PC-3 (cell line): ENCODE measurements around the gene VDAC1. TPM values are rescaled to one million over a fixed set of nuclear protein-coding genes. Genes with fewer than 3 reads are reported as not detected.

ENCODE experiments used
- ATAC-seq: fragments of 200-7000 bp; cut with Tn5 transposase; 2 replicates; pipeline ENCODE4 v1.9.1; 2020; ENCODE audit warnings: mild to moderate bottlenecking, moderate library complexity
- BruUV-seq: library from RNA; stranded (reverse); fragments of 400-500 nt; replicated peaks from 2 replicates; lab custom pipeline; 2021; lab: Mats Ljungman, UMichigan
- CTCF ChIA-PET: fragments of 300-600 bp; sonication (Branson Sonifier 250); formaldehyde crosslinking; loops from one replicate; lab custom pipeline; 2022; ENCODE audit warnings: antibody characterized with exemption; lab: Charles Lee
- POLR2A ChIA-PET: fragments of 300-600 bp; sonication (Branson Sonifier 250); formaldehyde crosslinking; loops from one replicate; lab custom pipeline; 2022; ENCODE audit warnings: antibody characterized with exemption; ENCODE audit not compliant: unreplicated experiment; lab: Charles Lee
- DNase-seq: peaks from one replicate; pipeline ENCODE4 v3.0.0-alpha.2; 2015
- H2AFZ ChIP-seq: fragments of 300-600 bp; sonication (generic); 2 replicates; pipeline ENCODE4 v1.6.0; 2016; ENCODE audit warnings: antibody characterized with exemption, low read length
- H3F3A ChIP-seq: fragments of 300-600 bp; sonication (generic); one replicate; pipeline ENCODE4 v1.6.0; 2017; ENCODE audit warnings: antibody characterized with exemption, low read length, control low read depth, mild to moderate bottlenecking; ENCODE audit not compliant: unreplicated experiment
- H3K27ac ChIP-seq: fragments of 300-600 bp; sonication (generic); 2 replicates; pipeline ENCODE4 v1.5.1; 2016; ENCODE audit warnings: mild to moderate bottlenecking, low read length
- H3K27me3 ChIP-seq: fragments of 300-600 bp; sonication (generic); 2 replicates; pipeline ENCODE4 v1.6.1; 2016; ENCODE audit warnings: low read length, mixed read lengths
- H3K36me3 ChIP-seq: fragments of 300-600 bp; sonication (generic); 2 replicates; pipeline ENCODE4 v1.6.1; 2016; ENCODE audit warnings: low read depth, mixed run types, low read length, mixed read lengths
- H3K4me1 ChIP-seq: fragments of 300-600 bp; sonication (generic); 2 replicates; pipeline ENCODE4 v1.5.1; 2016; ENCODE audit warnings: low read length; ENCODE audit not compliant: insufficient read depth
- H3K4me2 ChIP-seq: fragments of 300-600 bp; sonication (generic); 2 replicates; pipeline ENCODE4 v1.6.0; 2016; ENCODE audit warnings: low read length
- H3K4me3 ChIP-seq: fragments of 300-600 bp; sonication (generic); 2 replicates; pipeline ENCODE4 v1.5.1; 2016; ENCODE audit warnings: mild to moderate bottlenecking, low read length, mixed read lengths
- H3K79me2 ChIP-seq: fragments of 300-600 bp; sonication (generic); 2 replicates; pipeline ENCODE4 v1.6.1; 2017; ENCODE audit warnings: low read length, mixed read lengths
- H3K9ac ChIP-seq: fragments of 300-600 bp; sonication (generic); 2 replicates; pipeline ENCODE4 v1.6.0; 2016; ENCODE audit warnings: mild to moderate bottlenecking, low read length
- H3K9me2 ChIP-seq: fragments of 300-600 bp; sonication (generic); replicated peaks from 2 replicates; pipeline ENCODE4 v1.6.1; 2016; ENCODE audit warnings: mixed run types, low read length, mixed read lengths
- H3K9me3 ChIP-seq: fragments of 300-600 bp; sonication (generic); 2 replicates; pipeline ENCODE4 v1.6.1; 2016; ENCODE audit warnings: low read length, mixed read lengths
- H4K20me1 ChIP-seq: fragments of 300-600 bp; sonication (generic); 2 replicates; pipeline ENCODE4 v1.6.1; 2016; ENCODE audit warnings: low read length, mixed read lengths
- EZH2 ChIP-seq: fragments of 300-600 bp; sonication (generic); IDR thresholded peaks from one replicate; pipeline ENCODE4 v1.6.1; 2017; ENCODE audit warnings: antibody characterized with exemption, mild to moderate bottlenecking, low read length; ENCODE audit not compliant: unreplicated experiment
- EZH2phosphoT487 ChIP-seq: fragments of 300-600 bp; sonication (generic); IDR thresholded peaks from 2 replicates; pipeline ENCODE4 v1.6.1; 2018; ENCODE audit warnings: mild to moderate bottlenecking, antibody characterized with exemption, low read length, borderline replicate concordance
- intact Hi-C: fragments of 100-400 bp; cut with micrococcal nuclease; formaldehyde crosslinking; loops from 2 replicates; pipeline ENCODE4 v1.9.0; 2023
- total RNA-seq: library from RNA; depleted of rRNA; stranded (reverse); fragments of >200 nt; gene quantifications from 2 replicates; pipeline ENCODE4 v1.2.3, GENCODE V29; 2014
- TF ChIP-seq, protein P1 (sequence below): fragments of 300-600 bp; sonication (generic); conservative IDR thresholded peaks from 2 replicates; pipeline ENCODE4 v1.5.1; 2017; ENCODE audit warnings: antibody characterized with exemption, low read depth, mild to moderate bottlenecking, low read length

The VDAC1 gene
- total RNA-seq, 1 experiment from 2014 or later = 220 TPM

DNA sequence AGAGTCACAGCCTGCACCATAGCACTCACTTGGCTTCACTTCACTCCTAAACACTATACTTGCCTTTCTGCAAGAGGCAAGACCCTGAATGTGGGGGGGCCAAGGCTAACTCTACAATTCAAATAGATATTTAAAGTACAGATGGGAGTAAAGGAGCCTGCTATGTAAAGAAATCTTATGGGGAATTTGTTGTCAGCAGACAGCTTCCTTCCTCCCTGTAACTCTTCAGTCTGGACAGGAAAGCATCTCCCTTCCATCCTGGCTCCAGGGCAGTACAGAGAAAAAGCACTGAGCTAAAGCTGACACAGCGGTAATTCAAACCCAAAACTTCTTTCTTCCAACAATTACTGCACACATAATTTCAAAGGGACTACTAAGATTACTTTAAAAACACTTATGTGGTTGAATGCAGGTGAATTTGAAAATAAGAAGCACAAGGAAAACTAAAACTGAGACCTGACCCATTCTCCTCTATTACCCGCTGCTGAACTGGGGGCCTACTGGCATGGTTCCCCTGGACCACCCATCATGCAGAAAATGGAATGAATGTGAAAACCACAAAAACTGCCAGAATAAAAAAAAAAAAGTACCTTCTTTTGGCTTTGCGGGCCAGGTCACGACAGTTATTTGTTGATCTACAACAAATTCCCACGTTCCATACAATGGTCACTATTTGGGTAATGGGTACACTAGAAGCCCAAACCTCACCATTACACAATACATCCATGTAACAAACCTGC is 13.4 kb downstream of the VDAC1 start:
- no peak for ATAC-seq
- Histone ChIP-seq H3K9me3 (no peaks in the 10 kb centered on the region), H3K9ac (no peak overlapping the region), H3K27ac (no peak overlapping the region), H3K4me1 (peaks cover 39% of the 10 kb centered on the region), H3K27me3 (no peaks in the 10 kb centered on the region), H3K36me3 (peaks cover 25% of the 10 kb centered on the region), H3K4me3 (no peak overlapping the region), H2AFZ (no peak overlapping the region), H3K9me2 (no peaks in the 10 kb centered on the region), H3K4me2 (no peak overlapping the region), H4K20me1 (peaks cover 39% of the 10 kb centered on the region), H3F3A (no peaks in the 10 kb centered on the region), H3K79me2 (peaks cover 78% of the 10 kb centered on the region)
- ChIA-PET POLR2A (no interaction called here), CTCF (no interaction called here)
- intact Hi-C loops = no loop called here
- TF ChIP-seq, protein P1, sequence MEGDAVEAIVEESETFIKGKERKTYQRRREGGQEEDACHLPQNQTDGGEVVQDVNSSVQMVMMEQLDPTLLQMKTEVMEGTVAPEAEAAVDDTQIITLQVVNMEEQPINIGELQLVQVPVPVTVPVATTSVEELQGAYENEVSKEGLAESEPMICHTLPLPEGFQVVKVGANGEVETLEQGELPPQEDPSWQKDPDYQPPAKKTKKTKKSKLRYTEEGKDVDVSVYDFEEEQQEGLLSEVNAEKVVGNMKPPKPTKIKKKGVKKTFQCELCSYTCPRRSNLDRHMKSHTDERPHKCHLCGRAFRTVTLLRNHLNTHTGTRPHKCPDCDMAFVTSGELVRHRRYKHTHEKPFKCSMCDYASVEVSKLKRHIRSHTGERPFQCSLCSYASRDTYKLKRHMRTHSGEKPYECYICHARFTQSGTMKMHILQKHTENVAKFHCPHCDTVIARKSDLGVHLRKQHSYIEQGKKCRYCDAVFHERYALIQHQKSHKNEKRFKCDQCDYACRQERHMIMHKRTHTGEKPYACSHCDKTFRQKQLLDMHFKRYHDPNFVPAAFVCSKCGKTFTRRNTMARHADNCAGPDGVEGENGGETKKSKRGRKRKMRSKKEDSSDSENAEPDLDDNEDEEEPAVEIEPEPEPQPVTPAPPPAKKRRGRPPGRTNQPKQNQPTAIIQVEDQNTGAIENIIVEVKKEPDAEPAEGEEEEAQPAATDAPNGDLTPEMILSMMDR = no peak
- TF ChIP-seq EZH2 (no peak), EZH2phosphoT487 (no peak)
- DNase-seq = no peak
- BruUV-seq = no TSS peak

DNA sequence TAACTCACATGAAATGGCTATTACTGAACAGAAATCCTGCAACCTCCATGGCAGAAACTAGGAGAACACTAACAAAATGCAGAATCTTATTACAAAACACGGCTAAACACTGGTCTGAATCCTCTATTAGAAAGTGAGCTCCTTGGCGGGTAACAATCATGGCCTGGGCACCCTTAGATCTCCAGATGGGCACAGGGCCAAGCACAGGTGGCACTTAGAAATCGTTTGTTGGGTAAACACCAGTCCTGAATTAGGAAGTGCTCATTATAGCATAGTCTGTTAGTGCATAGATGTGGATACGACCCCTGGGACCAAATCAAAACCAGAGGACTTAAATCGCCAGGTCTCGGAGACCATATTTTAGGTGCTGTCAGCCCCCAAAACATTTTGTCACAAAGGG is 14.4 kb downstream of the VDAC1 start:
- no peaks in the 10 kb centered on the region for H3F3A ChIP-seq
- DNase-seq = no peak
- H3K36me3 ChIP-seq = peaks cover 25% of the 10 kb centered on the region
- H3K4me3 ChIP-seq = no peak overlapping the region
- peaks cover 31% of the 10 kb centered on the region for H4K20me1 ChIP-seq
- ChIA-PET CTCF (no interaction called here), POLR2A (no interaction called here)
- H2AFZ ChIP-seq = no peak overlapping the region
- peaks cover 30% of the 10 kb centered on the region for H3K4me1 ChIP-seq
- intact Hi-C loops = no loop called here
- TF ChIP-seq, protein P1 = no peak
- no peak for TF ChIP-seq EZH2phosphoT487
- TF ChIP-seq EZH2 = no peak
- H3K27me3 ChIP-seq = no peaks in the 10 kb centered on the region
- H3K27ac ChIP-seq = no peak overlapping the region
- no peaks in the 10 kb centered on the region for H3K9me3 ChIP-seq
- H3K4me2 ChIP-seq = no peak overlapping the region
- no peak for ATAC-seq
- no TSS peak for BruUV-seq
- H3K9ac ChIP-seq = no peak overlapping the region
- H3K9me2 ChIP-seq = no peaks in the 10 kb centered on the region
- H3K79me2 ChIP-seq = peaks cover 75% of the 10 kb centered on the region

DNA sequence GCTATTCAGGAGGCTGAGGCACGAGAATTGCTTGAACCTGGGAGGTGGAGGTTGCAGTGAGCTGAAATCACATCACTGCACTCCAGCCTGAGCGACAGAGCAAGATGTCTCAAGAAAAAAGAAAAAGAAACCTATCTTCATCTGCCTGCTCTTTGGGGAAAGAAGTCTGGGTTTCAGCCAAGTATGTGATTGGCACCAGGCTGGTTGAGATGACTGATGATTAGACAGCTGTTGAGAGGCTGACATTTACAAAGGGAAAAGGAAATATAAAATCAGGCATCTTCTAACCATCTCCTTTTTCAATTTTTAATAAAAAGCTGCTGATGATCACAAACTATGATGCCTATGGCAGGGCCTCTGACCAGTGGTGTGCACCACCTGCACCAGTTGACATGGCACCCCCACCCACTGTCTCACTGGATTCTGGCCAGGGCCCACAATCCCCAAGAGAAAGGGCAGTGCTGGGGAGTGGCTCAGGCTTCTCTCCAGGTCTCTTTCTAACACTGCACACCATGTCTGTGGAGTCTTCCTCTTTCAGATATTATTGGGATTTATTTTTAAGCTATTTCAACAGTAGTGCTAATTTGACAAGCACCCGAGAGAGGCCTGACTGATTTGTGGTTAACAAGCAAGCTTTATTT is 19.1 kb downstream of the VDAC1 start:
- no peak overlapping the region for H3K4me2 ChIP-seq
- no peaks in the 10 kb centered on the region for H3F3A ChIP-seq
- no peak for DNase-seq
- ChIA-PET CTCF (no interaction called here), POLR2A (no interaction called here)
- BruUV-seq = no TSS peak
- no peaks in the 10 kb centered on the region for H4K20me1 ChIP-seq
- TF ChIP-seq, protein P1 = no peak
- TF ChIP-seq EZH2phosphoT487 = no peak
- H3K4me3 ChIP-seq = no peak overlapping the region
- no peak overlapping the region for H3K27ac ChIP-seq
- H3K9me2 ChIP-seq = no peaks in the 10 kb centered on the region
- H3K27me3 ChIP-seq = no peaks in the 10 kb centered on the region
- no peaks in the 10 kb centered on the region for H3K9me3 ChIP-seq
- H3K9ac ChIP-seq = no peak overlapping the region
- intact Hi-C loops = no loop called here
- no peak overlapping the region for H2AFZ ChIP-seq
- H3K79me2 ChIP-seq = peaks cover 34% of the 10 kb centered on the region
- H3K4me1 ChIP-seq = no peaks in the 10 kb centered on the region
- peaks cover 13% of the 10 kb centered on the region; the same call in 1 of the 2 replicates for H3K36me3 ChIP-seq
- ATAC-seq = no peak
